ENCODE results near the gene PCDH8.

DNA sequence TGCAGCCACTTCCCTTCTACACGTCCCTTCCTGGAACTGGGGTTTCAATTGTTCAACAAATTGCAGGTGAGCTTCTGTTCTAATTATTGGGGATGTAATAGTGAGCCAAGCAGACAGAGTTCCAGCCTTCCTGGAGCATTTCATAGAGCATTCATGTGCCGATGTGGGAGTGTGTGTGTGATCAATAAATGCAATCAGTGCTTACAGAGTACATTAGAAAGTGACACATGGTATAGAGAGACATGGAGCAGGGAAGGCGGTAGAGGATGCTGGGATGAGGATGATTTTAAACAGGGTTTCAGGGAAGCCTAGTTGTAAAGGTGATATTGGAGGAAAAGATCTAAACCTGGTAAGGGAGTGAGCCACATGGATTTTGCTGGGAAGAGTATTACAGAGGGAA is 21.7 kb upstream of the PCDH8 start:
- TF ChIP-seq CTCF (conservative IDR thresholded peaks at IDR 0.05 in 1 of 2, IDR thresholded peaks at IDR 0.05 in 1 of 2; ENCODE audit: low read depth in 1 of 2, low read length in 2 of 2): no peak
- TF ChIP-seq EZH2 (IDR thresholded peaks at IDR 0.05; ENCODE audit: low read length, missing control alignments): no peak
